NCI-H69 (cell line): Measurements from ENCODE around the gene TNRC6A.
"Not testable (repeated sequence)": the region's sequence is repeated elsewhere in the genome, so short reads cannot be mapped to it uniquely, and the experiment has no call there.

Source experiments
- DNase-seq: peaks from one replicate; lab custom pipeline; 2025; lab: John Stamatoyannopoulos, UW

Gene TNRC6A

GRCh38 chr16:24758373-24758772 lies 28.9 kb downstream of the TNRC6A start:
- DNase-seq, result no peak

- no peak for DNase-seq
Observed at GRCh38 chr16:24759006-24759405, 29.6 kb downstream of the TNRC6A start.

- no peak for DNase-seq
Observed at GRCh38 chr16:24761526-24761925, 32.1 kb downstream of the TNRC6A start.

- no peak for DNase-seq
Observed at GRCh38 chr16:24764916-24765315, 35.5 kb downstream of the TNRC6A start.

- DNase-seq, result no peak
Observed at GRCh38 chr16:24766057-24766456, 36.6 kb downstream of the TNRC6A start.

- DNase-seq, result no peak
Observed at GRCh38 chr16:24769806-24770205, 40.4 kb downstream of the TNRC6A start.

GRCh38 chr16:24771132-24771778 lies 41.8 kb downstream of the TNRC6A start:
- no peak for DNase-seq

GRCh38 chr16:24771779-24772157 lies 42.3 kb downstream of the TNRC6A start:
- no peak for DNase-seq

GRCh38 chr16:24773771-24774427 lies 44.4 kb downstream of the TNRC6A start:
- no peak for DNase-seq

- DNase-seq, result no peak
Observed at GRCh38 chr16:24774510-24774909, 45.1 kb downstream of the TNRC6A start.

GRCh38 chr16:24775455-24775854 lies 46.0 kb downstream of the TNRC6A start:
- DNase-seq, result no peak

GRCh38 chr16:24776501-24777220 lies 47.2 kb downstream of the TNRC6A start:
- no peak for DNase-seq

- DNase-seq, result no peak
Observed at GRCh38 chr16:24778671-24779070, 49.2 kb downstream of the TNRC6A start.

GRCh38 chr16:24781256-24781655 lies 51.8 kb downstream of the TNRC6A start:
- no peak for DNase-seq

GRCh38 chr16:24784121-24784520 lies 54.7 kb downstream of the TNRC6A start:
- no peak for DNase-seq

GRCh38 chr16:24789881-24790280 lies 60.4 kb downstream of the TNRC6A start:
- no peak for DNase-seq

GRCh38 chr16:24800586-24800985 lies 71.1 kb downstream of the TNRC6A start:
- DNase-seq, result no peak

- no peak for DNase-seq
Observed at GRCh38 chr16:24801761-24802302, 72.4 kb downstream of the TNRC6A start.

GRCh38 chr16:24805484-24805883 lies 76.0 kb downstream of the TNRC6A start:
- DNase-seq, result no peak

GRCh38 chr16:24807301-24807700 lies 77.8 kb downstream of the TNRC6A start:
- DNase-seq, result no peak

- DNase-seq, result no peak
Observed at GRCh38 chr16:24810951-24811843, 81.7 kb downstream of the TNRC6A start.

- DNase-seq, result not testable (repeated sequence)
Observed at GRCh38 chr16:24812813-24813212, 83.4 kb downstream of the TNRC6A start.
